CD4-positive, alpha-beta T cell (primary cell): ENCODE data around the gene CAMK4. TPM values are rescaled to one million over a fixed set of nuclear protein-coding genes. Genes with fewer than 3 reads are reported as not detected.

Source experiments
- ATAC-seq: fragments of 200-7000 bp; cut with Tn5 transposase; one replicate; pipeline ENCODE4 v1.10.0; 2022; ENCODE audit warnings: mild to moderate bottlenecking; ENCODE audit not compliant: poor library complexity
- CTCF ChIA-PET: fragments of 350-600 bp; sonication (Branson Sonifier 250); formaldehyde crosslinking; loops from one replicate; lab custom pipeline; 2021; ENCODE audit warnings: antibody characterized with exemption, inconsistent platforms; lab: Charles Lee
- POLR2A ChIA-PET: fragments of 350-600 bp; sonication (Branson Sonifier 250); formaldehyde crosslinking; loops from one replicate; lab custom pipeline; 2021; ENCODE audit warnings: antibody characterized with exemption, inconsistent platforms; lab: Charles Lee
- DNase-seq, 14 experiments: peaks; one replicate each; pipeline ENCODE4 v3.0.0-alpha.2; 2013 to 2020; ENCODE audit warnings: mixed read lengths in 2 of 14
- H3K27ac ChIP-seq, 2 donors: one replicate each; pipeline versions ENCODE4 v1.5.1 to v1.7.0; 2013; ENCODE audit warnings: low read length in 2 of 2, low read depth in 1 of 2, mild to moderate bottlenecking in 1 of 2
- H3K27me3 ChIP-seq, 2 experiments: 1 replicate in 1 of 2; 2 replicates in 1 of 2; pipeline versions ENCODE4 v1.6.1 to v1.7.0; 2013; ENCODE audit warnings: low read length in 2 of 2, control low read depth in 1 of 2, mild to moderate bottlenecking in 1 of 2, moderate library complexity in 1 of 2; ENCODE audit not compliant: insufficient read depth in 2 of 2, control insufficient read depth in 1 of 2
- H3K36me3 ChIP-seq: one replicate; pipeline ENCODE4 v1.6.1; 2013; ENCODE audit warnings: low read length, control low read depth; ENCODE audit not compliant: insufficient read depth
- H3K4me1 ChIP-seq: one replicate; pipeline ENCODE4 v1.6.1; 2013; ENCODE audit warnings: low read length, control low read depth; ENCODE audit not compliant: insufficient read depth
- H3K4me3 ChIP-seq: one replicate; pipeline ENCODE4 v1.5.1; 2013; ENCODE audit warnings: mild to moderate bottlenecking, low read length, moderate library complexity
- H3K9me3 ChIP-seq, 2 experiments: 1 replicate in 1 of 2; 2 replicates in 1 of 2; pipeline versions ENCODE4 v1.6.1 to v1.7.0; 2013; ENCODE audit warnings: low read length in 2 of 2, mild to moderate bottlenecking in 2 of 2, control low read depth in 1 of 2, moderate library complexity in 1 of 2; ENCODE audit not compliant: control insufficient read depth in 1 of 2, insufficient read depth in 1 of 2
- H3K27ac Mint-ChIP-seq: one replicate; pipeline ENCODE4 v1.8.0; 2020; ENCODE audit warnings: mixed read lengths
- H3K27me3 Mint-ChIP-seq: one replicate; pipeline ENCODE4 v1.8.0; 2021; ENCODE audit warnings: mixed read lengths
- H3K36me3 Mint-ChIP-seq: one replicate; pipeline ENCODE4 v1.8.0; 2021; ENCODE audit warnings: low read depth, mixed read lengths
- H3K4me1 Mint-ChIP-seq: one replicate; pipeline ENCODE4 v1.8.0; 2021; ENCODE audit warnings: low read depth, mixed read lengths
- H3K4me3 Mint-ChIP-seq: one replicate; pipeline ENCODE4 v1.8.0; 2020; ENCODE audit warnings: mild to moderate bottlenecking, mixed read lengths
- H3K9me3 Mint-ChIP-seq: one replicate; pipeline ENCODE4 v1.8.0; 2020; ENCODE audit warnings: mixed read lengths
- CTCF ChIP-seq: fragments of 200-600 bp; IDR thresholded peaks from one replicate; pipeline ENCODE4 v1.8.0; 2022; ENCODE audit warnings: antibody characterized with exemption, mild to moderate bottlenecking
- intact Hi-C, 2 experiments: fragments of 100-400 bp; cut with DNase I in 1 of 2; cut with micrococcal nuclease in 1 of 2; formaldehyde crosslinking; loops; one replicate each; pipeline versions ENCODE4 v1.15.1 to v1.9.0; 2023 to 2025; cut with DNase I, micrococcal nuclease
- total RNA-seq, 174 experiments: library from RNA in 2 of 174; stranded (reverse) in 2 of 174; gene quantifications; one replicate each; pipeline ENCODE4 v1.2.3 and lab custom pipeline; 2021 to 2026

Gene CAMK4
- total RNA-seq, 2 experiments from 2014 or later, result 202 to 225 TPM

- TF ChIP-seq CTCF, result no peak
- Mint-ChIP-seq H3K27ac (no peak overlapping the region), H3K27me3 (no peaks in the 10 kb centered on the region), H3K36me3 (peaks cover 9% of the 10 kb centered on the region), H3K9me3 (no peaks in the 10 kb centered on the region), H3K4me1 (peaks cover 3% of the 10 kb centered on the region), H3K4me3 (no peak overlapping the region)
- ChIA-PET POLR2A (interaction anchor here (0.6 to 1.4 kb wide), 2 partner anchors 32 to 58 kb away, joined by 3 read pairs; no protein-coding TSS in a partner anchor), CTCF (interaction anchor here (0.9 to 1.2 kb wide), 2 partner anchors 8 to 39 kb away, joined by 4 to 5 read pairs; partner anchors contain the start of gene CAMK4)
- peaks cover 20% of the 10 kb centered on the region for H3K36me3 ChIP-seq
- H3K4me3 ChIP-seq, result no peak overlapping the region
- no peak for DNase-seq
- H3K4me1 ChIP-seq, result peaks cover 21% of the 10 kb centered on the region
- no peak overlapping the region for H3K27ac ChIP-seq
- no peak for ATAC-seq
- intact Hi-C loops, result loop anchor here in 1 of 2 experiments (5.0 kb wide), 1 partner anchor 36 kb away; no protein-coding TSS in a partner anchor
- H3K9me3 ChIP-seq, result peaks cover 0 to 5% of the 10 kb centered on the region in 2 experiments
- H3K27me3 ChIP-seq, result no peaks in the 10 kb centered on the region
Measured at GRCh38 chr5:111262815-111263214, 38.6 kb downstream of the CAMK4 start.

- no peaks in the 10 kb centered on the region for H3K27me3 Mint-ChIP-seq
- no peak for TF ChIP-seq CTCF
- Histone ChIP-seq H3K4me1 (peaks cover 22% of the 10 kb centered on the region), H3K9me3 (peaks cover 0 to 5% of the 10 kb centered on the region in 2 experiments), H3K4me3 (no peak overlapping the region), H3K27me3 (no peaks in the 10 kb centered on the region), H3K36me3 (peaks cover 36% of the 10 kb centered on the region), H3K27ac (no peak overlapping the region)
- intact Hi-C loops, result no loop called here
- peak overlapping the region; percentile 58 for H3K27ac Mint-ChIP-seq
- ChIA-PET CTCF (interaction anchor here (1.4 kb wide), 1 partner anchor 22 kb away, joined by 3 read pairs; no protein-coding TSS in a partner anchor), POLR2A (no interaction called here)
- ATAC-seq (no peak), DNase-seq (no peak)
- peaks cover 40% of the 10 kb centered on the region for H3K36me3 Mint-ChIP-seq
- peaks cover 3% of the 10 kb centered on the region for H3K9me3 Mint-ChIP-seq
- peaks cover 38% of the 10 kb centered on the region for H3K4me1 Mint-ChIP-seq
- no peak overlapping the region for H3K4me3 Mint-ChIP-seq
Measured at GRCh38 chr5:111266491-111266890, 42.3 kb downstream of the CAMK4 start.

GRCh38 chr5:111268300-111268699 lies 44.1 kb downstream of the CAMK4 start:
- Histone ChIP-seq H3K36me3 (peaks cover 36% of the 10 kb centered on the region), H3K27me3 (no peaks in the 10 kb centered on the region), H3K4me3 (no peak overlapping the region), H3K27ac (no peak overlapping the region), H3K9me3 (peaks cover 0 to 5% of the 10 kb centered on the region in 2 experiments), H3K4me1 (peaks cover 15% of the 10 kb centered on the region)
- Mint-ChIP-seq H3K27ac (peak overlapping the region; percentile 52), H3K36me3 (peaks cover 46% of the 10 kb centered on the region), H3K9me3 (peaks cover 3% of the 10 kb centered on the region), H3K4me3 (no peak overlapping the region), H3K4me1 (peaks cover 54% of the 10 kb centered on the region), H3K27me3 (no peaks in the 10 kb centered on the region)
- DNase-seq (no peak), ATAC-seq (no peak)
- CTCF ChIA-PET, result interaction anchor here (1.3 kb wide), 1 partner anchor 44 kb away, joined by 3 read pairs; the partner anchor contains the start of gene CAMK4
- POLR2A ChIA-PET, result interaction anchor here (0.9 kb wide), 1 partner anchor 45 kb away, joined by 3 read pairs; the partner anchor contains the start of gene CAMK4
- intact Hi-C loops, result no loop called here
- TF ChIP-seq CTCF, result no peak
